ENCODE data around the gene UAP1L1.
A peak's percentile ranks its signal among the peaks of the same experiment; 100 is the strongest.

UAP1L1 gene

GRCh38 chr9:137042751-137043727, 34.3 kb upstream of the UAP1L1 start:
- DNase-seq = no peak

GRCh38 chr9:137044037-137044436, 33.3 kb upstream of the UAP1L1 start:
- DNase-seq = no peak

GRCh38 chr9:137044502-137045177, 32.7 kb upstream of the UAP1L1 start:
- peak in 1 of 2 experiments; percentile 70 for DNase-seq

- peak in 1 of 2 experiments; percentile 45 for DNase-seq
These were observed 31.8 kb upstream of the UAP1L1 start for GRCh38 chr9:137045294-137046087.

- peak; percentile 54 to 71 for DNase-seq
These were observed 31.1 kb upstream of the UAP1L1 start, which contains the start of gene NPDC1 for GRCh38 chr9:137046088-137046787. Gene NPDC1, minus strand, starts transcription at chr9:137046177. Its CDS starts 188 bp downstream, at chr9:137045989.

- DNase-seq = peak in 1 of 2 experiments; percentile 15
These were observed 28.4 kb upstream of the UAP1L1 start for GRCh38 chr9:137048655-137049543.

GRCh38 chr9:137049544-137050449, 27.5 kb upstream of the UAP1L1 start:
- DNase-seq = peak; percentile 46 to 77

- no peak for DNase-seq
These were observed 26.7 kb upstream of the UAP1L1 start for GRCh38 chr9:137050570-137050969.

GRCh38 chr9:137051145-137051724, 26.1 kb upstream of the UAP1L1 start:
- DNase-seq = no peak

GRCh38 chr9:137052293-137052692, 25.0 kb upstream of the UAP1L1 start:
- DNase-seq = no peak

- no peak for DNase-seq
These were observed 24.0 kb upstream of the UAP1L1 start for GRCh38 chr9:137052998-137053943.

- no peak for DNase-seq
These were observed 23.1 kb upstream of the UAP1L1 start, which contains the start of gene ENTPD2 for GRCh38 chr9:137053944-137054931. Gene ENTPD2, minus strand, starts transcription at chr9:137054061. Its CDS starts 64 bp downstream, at chr9:137053997.

- DNase-seq = no peak
These were observed 22.4 kb upstream of the UAP1L1 start for GRCh38 chr9:137054932-137055384.

GRCh38 chr9:137055385-137056364, 21.6 kb upstream of the UAP1L1 start:
- peak in 1 of 2 experiments; percentile 29 for DNase-seq

GRCh38 chr9:137056739-137057415, 20.4 kb upstream of the UAP1L1 start:
- peak in 1 of 2 experiments; percentile 39 for DNase-seq

Measured in SHP77 (cell line).